Measurements from ENCODE around the gene NPEPPS.

The NPEPPS gene

DNA sequence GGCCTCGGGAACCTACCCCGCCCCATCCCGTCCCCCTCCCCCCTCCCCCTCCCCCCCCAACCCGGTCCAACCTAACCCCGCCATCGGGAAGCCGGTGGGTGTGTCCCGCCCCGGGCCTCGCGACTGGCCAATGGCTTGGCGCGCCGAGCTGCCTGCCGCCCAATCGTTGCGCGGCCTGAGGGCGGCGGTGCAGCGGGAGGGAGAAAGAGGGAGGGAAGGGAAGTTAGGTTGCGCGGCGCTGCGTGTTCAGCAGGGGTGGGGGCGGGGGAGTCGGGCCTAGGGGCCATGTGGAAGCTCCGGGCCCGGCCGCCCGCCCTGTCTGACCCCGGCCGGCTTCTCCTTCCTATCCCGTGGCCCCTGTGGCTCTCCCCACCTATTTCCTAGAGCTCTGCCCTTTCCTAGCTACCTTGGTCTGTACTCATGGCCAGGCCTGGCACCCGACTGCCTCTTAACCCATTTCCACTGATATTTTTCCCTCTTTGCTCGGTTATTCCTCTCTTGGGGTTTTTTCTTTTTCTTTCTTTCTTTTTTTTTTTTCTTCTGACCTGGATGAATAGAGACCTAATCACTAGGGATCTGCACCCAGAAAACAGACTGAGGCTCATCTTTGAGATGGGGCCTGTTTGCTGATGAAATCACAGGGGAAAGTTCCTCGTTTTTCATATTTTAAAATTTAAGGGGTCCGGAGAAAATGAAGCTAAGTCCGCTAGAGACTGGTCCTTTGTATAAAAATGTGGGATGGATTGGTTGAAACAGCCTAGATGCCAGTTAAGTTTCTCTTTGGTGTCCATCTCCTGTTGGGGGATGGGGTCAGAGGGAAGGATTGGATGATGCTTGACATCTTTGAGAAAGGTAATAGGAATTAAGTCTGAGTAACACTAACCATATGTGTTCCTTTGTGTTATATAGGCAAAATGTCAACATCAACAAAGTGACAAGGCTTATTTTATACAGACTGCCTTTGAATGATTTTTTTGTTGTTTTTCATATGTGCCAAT, 119.9 kb downstream of the NPEPPS start:
- H3K36me3 ChIP-seq (ENCODE audit: control insufficient read depth in 2 of 2, insufficient read depth in 1 of 2, low read length in 2 of 2), result peaks cover 49 to 52% of the 10 kb centered on the region in 2 experiments
- peak overlapping the region; percentile 76 for H3K4me3 ChIP-seq (ENCODE audit: low read depth, low read length)
- CTCF ChIA-PET, result interaction anchor here (0.7 to 2.7 kb wide), 4 partner anchors 14 to 142 kb away, joined by 5 to 9 read pairs (median 6); no protein-coding TSS in a partner anchor
- POLR2A ChIA-PET, result interaction anchor here (0.5 to 3.6 kb wide), 22 partner anchors 12 to 410 kb away, joined by 3 to 48 read pairs (median 6); partner anchors contain the start of genes PNPO and TBX21
- peak overlapping the region; percentile 95 for H3K27ac ChIP-seq (ENCODE audit: extremely low read depth, low read depth, low read length)
- peaks cover 12% of the 10 kb centered on the region for H3K4me1 ChIP-seq (ENCODE audit: control insufficient read depth, insufficient read depth, low read length)
- no peaks in the 10 kb centered on the region for H3K9me3 ChIP-seq (ENCODE audit: control insufficient read depth, insufficient read depth, low read depth, low read length)
- peak; percentile 83 for TF ChIP-seq ZXDB (tag by site-specific recombination; IDR thresholded peaks at IDR 0.05)
- TF ChIP-seq, protein P1, sequence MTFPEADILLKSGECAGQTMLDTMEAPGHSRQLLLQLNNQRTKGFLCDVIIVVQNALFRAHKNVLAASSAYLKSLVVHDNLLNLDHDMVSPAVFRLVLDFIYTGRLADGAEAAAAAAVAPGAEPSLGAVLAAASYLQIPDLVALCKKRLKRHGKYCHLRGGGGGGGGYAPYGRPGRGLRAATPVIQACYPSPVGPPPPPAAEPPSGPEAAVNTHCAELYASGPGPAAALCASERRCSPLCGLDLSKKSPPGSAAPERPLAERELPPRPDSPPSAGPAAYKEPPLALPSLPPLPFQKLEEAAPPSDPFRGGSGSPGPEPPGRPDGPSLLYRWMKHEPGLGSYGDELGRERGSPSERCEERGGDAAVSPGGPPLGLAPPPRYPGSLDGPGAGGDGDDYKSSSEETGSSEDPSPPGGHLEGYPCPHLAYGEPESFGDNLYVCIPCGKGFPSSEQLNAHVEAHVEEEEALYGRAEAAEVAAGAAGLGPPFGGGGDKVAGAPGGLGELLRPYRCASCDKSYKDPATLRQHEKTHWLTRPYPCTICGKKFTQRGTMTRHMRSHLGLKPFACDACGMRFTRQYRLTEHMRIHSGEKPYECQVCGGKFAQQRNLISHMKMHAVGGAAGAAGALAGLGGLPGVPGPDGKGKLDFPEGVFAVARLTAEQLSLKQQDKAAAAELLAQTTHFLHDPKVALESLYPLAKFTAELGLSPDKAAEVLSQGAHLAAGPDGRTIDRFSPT (tag by site-specific recombination; IDR thresholded peaks at IDR 0.05), result no peak
- peak; percentile 19; the same call in 1 of the 2 replicates for TF ChIP-seq ZBTB21 (tag by site-specific recombination; IDR thresholded peaks at IDR 0.05)
- no peak for TF ChIP-seq ZSCAN16 (tag by site-specific recombination; IDR thresholded peaks at IDR 0.05)
- TF ChIP-seq GLIS1 (tag by site-specific recombination; IDR thresholded peaks at IDR 0.05), result peak; percentile 55; the same call in 1 of the 2 replicates
- peak; percentile 20; the same call in 1 of the 2 replicates for TF ChIP-seq ZNF558 (tag by site-specific recombination; IDR thresholded peaks at IDR 0.05)
- TF ChIP-seq, protein P2, sequence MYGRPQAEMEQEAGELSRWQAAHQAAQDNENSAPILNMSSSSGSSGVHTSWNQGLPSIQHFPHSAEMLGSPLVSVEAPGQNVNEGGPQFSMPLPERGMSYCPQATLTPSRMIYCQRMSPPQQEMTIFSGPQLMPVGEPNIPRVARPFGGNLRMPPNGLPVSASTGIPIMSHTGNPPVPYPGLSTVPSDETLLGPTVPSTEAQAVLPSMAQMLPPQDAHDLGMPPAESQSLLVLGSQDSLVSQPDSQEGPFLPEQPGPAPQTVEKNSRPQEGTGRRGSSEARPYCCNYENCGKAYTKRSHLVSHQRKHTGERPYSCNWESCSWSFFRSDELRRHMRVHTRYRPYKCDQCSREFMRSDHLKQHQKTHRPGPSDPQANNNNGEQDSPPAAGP (tag by site-specific recombination; IDR thresholded peaks at IDR 0.05), result peak; percentile 62
- TF ChIP-seq, protein P3, sequence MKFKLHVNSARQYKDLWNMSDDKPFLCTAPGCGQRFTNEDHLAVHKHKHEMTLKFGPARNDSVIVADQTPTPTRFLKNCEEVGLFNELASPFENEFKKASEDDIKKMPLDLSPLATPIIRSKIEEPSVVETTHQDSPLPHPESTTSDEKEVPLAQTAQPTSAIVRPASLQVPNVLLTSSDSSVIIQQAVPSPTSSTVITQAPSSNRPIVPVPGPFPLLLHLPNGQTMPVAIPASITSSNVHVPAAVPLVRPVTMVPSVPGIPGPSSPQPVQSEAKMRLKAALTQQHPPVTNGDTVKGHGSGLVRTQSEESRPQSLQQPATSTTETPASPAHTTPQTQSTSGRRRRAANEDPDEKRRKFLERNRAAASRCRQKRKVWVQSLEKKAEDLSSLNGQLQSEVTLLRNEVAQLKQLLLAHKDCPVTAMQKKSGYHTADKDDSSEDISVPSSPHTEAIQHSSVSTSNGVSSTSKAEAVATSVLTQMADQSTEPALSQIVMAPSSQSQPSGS (tag by site-specific recombination; IDR thresholded peaks at IDR 0.05; ENCODE audit: low read depth), result no peak
- TF ChIP-seq EGR2 (tag by site-specific recombination; IDR thresholded peaks at IDR 0.05; ENCODE audit: low read depth), result peak; percentile 81
- TF ChIP-seq MZF1 (tag by site-specific recombination; IDR thresholded peaks at IDR 0.05; ENCODE audit: borderline replicate concordance), result no peak
- TF ChIP-seq ZNF324 (tag by site-specific recombination; IDR thresholded peaks at IDR 0.05), result peak; percentile 20; the same call in 1 of the 2 replicates
- no peak for TF ChIP-seq ZNF560 (tag by site-specific recombination; IDR thresholded peaks at IDR 0.05; ENCODE audit: borderline replicate concordance)
- TF ChIP-seq, protein P4, sequence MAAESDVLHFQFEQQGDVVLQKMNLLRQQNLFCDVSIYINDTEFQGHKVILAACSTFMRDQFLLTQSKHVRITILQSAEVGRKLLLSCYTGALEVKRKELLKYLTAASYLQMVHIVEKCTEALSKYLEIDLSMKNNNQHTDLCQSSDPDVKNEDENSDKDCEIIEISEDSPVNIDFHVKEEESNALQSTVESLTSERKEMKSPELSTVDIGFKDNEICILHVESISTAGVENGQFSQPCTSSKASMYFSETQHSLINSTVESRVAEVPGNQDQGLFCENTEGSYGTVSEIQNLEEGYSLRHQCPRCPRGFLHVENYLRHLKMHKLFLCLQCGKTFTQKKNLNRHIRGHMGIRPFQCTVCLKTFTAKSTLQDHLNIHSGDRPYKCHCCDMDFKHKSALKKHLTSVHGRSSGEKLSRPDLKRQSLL (tag by site-specific recombination; IDR thresholded peaks at IDR 0.05), result no peak
- TF ChIP-seq, protein P5, sequence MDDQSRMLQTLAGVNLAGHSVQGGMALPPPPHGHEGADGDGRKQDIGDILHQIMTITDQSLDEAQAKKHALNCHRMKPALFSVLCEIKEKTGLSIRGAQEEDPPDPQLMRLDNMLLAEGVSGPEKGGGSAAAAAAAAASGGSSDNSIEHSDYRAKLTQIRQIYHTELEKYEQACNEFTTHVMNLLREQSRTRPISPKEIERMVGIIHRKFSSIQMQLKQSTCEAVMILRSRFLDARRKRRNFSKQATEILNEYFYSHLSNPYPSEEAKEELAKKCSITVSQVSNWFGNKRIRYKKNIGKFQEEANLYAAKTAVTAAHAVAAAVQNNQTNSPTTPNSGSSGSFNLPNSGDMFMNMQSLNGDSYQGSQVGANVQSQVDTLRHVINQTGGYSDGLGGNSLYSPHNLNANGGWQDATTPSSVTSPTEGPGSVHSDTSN (CRISPR knock-in tag; IDR thresholded peaks at IDR 0.05), result no peak
- TF ChIP-seq, protein P6, sequence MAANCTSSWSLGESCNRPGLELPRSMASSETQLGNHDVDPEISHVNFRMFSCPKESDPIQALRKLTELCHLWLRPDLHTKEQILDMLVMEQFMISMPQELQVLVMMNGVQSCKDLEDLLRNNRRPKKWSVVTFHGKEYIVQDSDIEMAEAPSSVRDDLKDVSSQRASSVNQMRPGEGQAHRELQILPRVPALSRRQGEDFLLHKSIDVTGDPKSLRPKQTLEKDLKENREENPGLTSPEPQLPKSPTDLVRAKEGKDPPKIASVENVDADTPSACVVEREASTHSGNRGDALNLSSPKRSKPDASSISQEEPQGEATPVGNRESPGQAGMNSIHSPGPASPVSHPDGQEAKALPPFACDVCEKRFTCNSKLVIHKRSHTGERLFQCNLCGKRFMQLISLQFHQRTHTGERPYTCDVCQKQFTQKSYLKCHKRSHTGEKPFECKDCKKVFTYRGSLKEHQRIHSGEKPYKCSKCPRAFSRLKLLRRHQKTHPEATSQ (tag by site-specific recombination; IDR thresholded peaks at IDR 0.05), result no peak; the same call in 1 of the 2 replicates
- TF ChIP-seq ZNF202 (tag by site-specific recombination; IDR thresholded peaks at IDR 0.05; ENCODE audit: borderline replicate concordance), result no peak
- TF ChIP-seq, protein P7, sequence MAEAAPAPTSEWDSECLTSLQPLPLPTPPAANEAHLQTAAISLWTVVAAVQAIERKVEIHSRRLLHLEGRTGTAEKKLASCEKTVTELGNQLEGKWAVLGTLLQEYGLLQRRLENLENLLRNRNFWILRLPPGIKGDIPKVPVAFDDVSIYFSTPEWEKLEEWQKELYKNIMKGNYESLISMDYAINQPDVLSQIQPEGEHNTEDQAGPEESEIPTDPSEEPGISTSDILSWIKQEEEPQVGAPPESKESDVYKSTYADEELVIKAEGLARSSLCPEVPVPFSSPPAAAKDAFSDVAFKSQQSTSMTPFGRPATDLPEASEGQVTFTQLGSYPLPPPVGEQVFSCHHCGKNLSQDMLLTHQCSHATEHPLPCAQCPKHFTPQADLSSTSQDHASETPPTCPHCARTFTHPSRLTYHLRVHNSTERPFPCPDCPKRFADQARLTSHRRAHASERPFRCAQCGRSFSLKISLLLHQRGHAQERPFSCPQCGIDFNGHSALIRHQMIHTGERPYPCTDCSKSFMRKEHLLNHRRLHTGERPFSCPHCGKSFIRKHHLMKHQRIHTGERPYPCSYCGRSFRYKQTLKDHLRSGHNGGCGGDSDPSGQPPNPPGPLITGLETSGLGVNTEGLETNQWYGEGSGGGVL (tag by site-specific recombination; IDR thresholded peaks at IDR 0.05), result peak; percentile 90
- no peak for TF ChIP-seq ZEB2 (tag by site-specific recombination; IDR thresholded peaks at IDR 0.05)
- peak; percentile 49 for TF ChIP-seq ZNF24 (tag by site-specific recombination; IDR thresholded peaks at IDR 0.05)
- TF ChIP-seq ZNF596 (tag by site-specific recombination; IDR thresholded peaks at IDR 0.05), result no peak
- no peak for TF ChIP-seq PRDM1 (tag by site-specific recombination; IDR thresholded peaks at IDR 0.05)
- TF ChIP-seq ZNF155 (tag by site-specific recombination; IDR thresholded peaks at IDR 0.05), result no peak
- TF ChIP-seq, protein P8, sequence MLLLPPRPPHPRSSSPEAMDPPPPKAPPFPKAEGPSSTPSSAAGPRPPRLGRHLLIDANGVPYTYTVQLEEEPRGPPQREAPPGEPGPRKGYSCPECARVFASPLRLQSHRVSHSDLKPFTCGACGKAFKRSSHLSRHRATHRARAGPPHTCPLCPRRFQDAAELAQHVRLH (tag by site-specific recombination; IDR thresholded peaks at IDR 0.05), result peak; percentile 56; the same call in 1 of the 2 replicates
- no peak for TF ChIP-seq ZNF146 (tag by site-specific recombination; IDR thresholded peaks at IDR 0.05)
- no peak for TF ChIP-seq ZNF530 (tag by site-specific recombination; IDR thresholded peaks at IDR 0.05; ENCODE audit: low read depth)

All from HEK293 (cell line).